ENCODE data around the gene GUCY1A2.
"Not testable (repeated sequence)": the region's sequence is repeated elsewhere in the genome, so short reads cannot be mapped to it uniquely, and the experiment has no call there.

Gene GUCY1A2

GRCh38 chr11:107018219-107018901 is at the start of gene GUCY1A2:
Gene GUCY1A2 (minus strand): TSS chr11:107018476. CDS start chr11:107018055, 421 bp downstream.
- DNase-seq: no peak

DNA sequence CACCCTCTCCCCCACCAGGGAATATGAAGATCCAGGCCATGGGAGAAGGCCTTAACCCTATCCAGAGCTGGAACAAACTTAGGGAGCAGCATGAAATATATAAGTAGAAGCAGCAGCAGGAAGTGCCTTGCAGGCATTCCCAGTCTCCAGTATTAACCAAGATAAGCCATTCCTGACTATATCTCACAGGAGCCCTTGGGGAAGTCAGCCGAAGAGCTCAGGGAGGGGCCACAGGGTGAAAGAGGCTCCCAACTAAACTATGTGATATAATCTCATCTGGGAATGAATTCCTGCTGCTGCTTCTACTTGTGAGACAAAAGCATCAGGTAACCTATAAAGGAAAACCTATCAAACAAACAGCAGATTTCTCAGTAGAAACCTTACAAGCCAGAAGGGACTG is 36.1 kb upstream of the GUCY1A2 start:
- DNase-seq: no peak

- DNase-seq: not testable (repeated sequence)
These were observed 33.1 kb upstream of the GUCY1A2 start for GRCh38 chr11:107051332-107051731.

GRCh38 chr11:107050899-107051298 is 32.6 kb upstream of the GUCY1A2 start:
- DNase-seq: not testable (repeated sequence)

- no peak for DNase-seq
These were observed 31.8 kb upstream of the GUCY1A2 start for GRCh38 chr11:107050121-107050520.

GRCh38 chr11:107044503-107044902 is 26.2 kb upstream of the GUCY1A2 start:
- DNase-seq: no peak

DNA sequence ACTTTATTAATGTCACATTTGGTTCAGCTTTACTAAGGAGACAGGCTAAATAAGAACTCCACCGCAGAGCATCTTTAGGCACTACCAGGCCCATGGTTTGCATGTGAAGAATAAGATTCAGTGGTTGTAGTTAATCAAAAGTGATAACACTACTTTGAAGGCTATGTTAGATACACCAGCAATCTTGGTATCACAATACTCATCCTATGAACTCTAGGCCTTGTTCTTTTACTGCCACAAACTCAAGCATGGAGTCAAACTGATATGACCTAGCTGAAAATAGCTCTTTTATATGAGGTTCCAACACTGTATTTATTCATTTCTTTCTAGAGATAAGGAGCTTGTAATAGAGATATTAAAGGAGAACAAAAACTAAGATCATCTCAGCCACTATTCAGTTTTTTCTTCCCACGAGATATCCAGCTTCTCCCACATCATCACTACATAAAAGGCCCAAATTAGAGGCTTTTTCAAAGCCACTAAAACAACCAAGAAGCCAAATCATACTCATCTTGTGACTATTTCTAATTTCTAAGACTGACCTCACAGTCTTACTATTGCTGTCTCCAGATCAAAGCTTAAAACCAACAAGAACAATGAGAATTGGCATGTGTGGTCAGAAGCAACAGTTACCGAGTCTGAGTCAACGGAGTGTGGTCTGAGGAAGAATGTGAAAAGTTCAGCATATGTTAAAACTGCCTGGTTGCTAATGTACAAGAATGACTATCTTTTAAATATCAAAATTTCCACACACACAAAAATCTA is 25.1 kb upstream of the GUCY1A2 start:
- no peak for DNase-seq

- DNase-seq: no peak
These were observed 24.5 kb upstream of the GUCY1A2 start for GRCh38 chr11:107042748-107043147.

DNA sequence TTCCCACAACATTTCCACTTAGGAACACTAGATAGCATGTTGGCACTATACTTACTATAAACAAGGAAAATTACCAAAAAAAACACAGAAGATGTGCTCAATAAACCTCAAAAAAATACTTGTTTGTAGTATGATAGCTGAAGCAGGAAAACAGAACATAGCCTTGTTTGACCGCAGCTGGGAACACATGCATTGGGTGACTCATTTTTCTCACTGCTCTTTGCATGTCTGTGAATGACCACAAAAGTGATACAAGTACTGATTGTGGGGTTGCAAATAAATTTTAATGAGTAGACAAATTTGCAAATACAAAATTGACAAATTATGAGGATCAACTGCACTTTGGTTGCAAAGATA is 22.8 kb upstream of the GUCY1A2 start:
- DNase-seq: no peak

DNA sequence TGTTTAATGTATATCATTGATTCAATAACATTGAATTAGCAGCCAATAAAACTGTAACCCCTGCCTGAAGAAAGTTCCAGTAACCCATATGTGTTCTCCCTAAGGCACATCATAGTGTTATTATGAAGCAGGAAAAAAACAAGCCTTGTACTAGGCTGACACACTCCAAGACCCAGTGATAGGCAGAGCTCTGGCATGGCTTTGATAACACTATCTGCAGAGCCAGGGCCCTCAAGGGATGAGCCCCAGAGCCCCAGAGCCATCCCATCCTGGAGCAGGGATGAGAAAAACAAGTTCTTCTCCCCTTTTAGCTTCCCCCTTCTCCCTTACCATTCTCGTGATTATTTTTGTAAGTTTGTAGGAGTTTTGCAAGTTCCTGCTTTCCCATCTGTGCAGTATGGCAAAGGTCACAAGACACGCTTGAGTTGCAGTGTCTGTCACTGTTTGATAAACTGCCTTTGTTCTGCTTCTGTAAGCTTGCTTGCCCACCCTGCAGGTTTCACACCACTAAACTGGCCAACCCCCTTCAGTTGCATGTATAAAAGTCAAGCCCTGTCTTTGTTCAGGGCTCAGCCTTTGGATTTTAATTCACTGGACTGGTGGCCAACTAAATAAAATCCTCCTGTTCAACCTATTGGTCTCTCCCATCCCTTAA is 22.3 kb upstream of the GUCY1A2 start:
- DNase-seq: no peak

GRCh38 chr11:107025673-107026072 is 7.4 kb upstream of the GUCY1A2 start:
- no peak for DNase-seq

DNA sequence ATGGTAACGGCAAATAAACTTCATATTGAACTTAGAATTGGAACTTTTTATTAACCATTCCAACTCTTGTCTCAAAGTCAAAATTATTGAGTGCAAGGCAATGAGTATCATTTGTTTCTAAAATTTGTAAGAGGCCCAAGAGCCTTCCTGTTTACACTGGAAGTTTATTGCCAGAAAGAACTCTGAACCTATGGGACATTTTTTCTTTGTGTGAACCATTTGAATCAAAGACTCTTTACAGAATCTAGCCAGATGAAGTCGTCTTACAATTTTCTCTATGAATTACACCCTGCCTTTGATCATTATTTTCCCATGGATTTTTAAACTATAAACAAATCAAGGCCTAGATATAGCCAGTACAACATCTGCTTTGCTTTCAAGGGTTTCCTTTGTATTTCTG is 2.3 kb upstream of the GUCY1A2 start:
- DNase-seq: no peak

DNA sequence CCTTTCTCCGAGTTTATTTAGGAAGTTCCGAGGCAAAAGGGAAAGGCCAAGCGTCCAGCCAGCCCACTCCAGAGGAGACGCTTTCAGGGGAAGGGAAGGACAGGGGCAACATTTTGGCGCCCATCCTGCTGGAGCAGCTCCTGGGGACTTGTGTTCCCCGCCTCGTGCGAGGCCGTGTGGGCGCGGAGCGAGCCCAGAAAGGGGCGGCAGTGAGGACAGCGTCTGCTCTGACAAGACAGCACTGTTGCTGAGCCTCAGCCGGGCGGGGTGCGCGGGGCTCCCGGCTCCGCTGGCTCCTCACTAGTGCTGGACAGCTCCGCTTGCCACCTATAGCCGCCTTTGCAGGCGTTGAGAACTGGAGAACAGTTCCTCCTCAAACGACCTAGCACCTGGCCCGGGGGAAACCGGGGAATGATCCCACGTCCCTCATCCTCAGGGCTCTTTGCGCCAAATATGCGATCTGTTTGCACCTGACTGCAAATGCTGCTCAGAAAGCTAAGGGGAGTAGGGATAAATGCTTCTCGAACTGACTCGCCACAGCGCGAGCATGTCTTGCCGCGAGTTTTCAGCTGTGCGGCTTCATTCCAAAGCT is 722 bp upstream of the GUCY1A2 start:
- DNase-seq: no peak

GRCh38 chr11:107017433-107018218 is 650 bp downstream of the GUCY1A2 start:
- no peak for DNase-seq

DNA sequence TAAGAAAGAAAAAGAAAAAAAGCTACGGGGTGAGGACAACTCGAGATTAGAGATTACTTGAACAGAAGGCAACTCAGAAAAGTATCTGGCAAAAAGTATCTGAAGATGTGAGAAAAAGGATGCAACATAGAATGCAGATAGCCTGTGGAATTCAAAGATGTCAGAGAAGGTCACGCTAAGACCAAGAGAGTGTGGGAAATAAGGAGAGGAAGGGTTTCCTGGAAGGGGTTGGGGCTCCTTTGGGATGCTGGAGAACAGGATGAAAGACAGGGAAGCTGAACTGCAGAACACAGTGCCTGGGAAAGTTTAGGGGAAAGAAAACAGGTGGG is 1.2 kb downstream of the GUCY1A2 start:
- DNase-seq: no peak

DNA sequence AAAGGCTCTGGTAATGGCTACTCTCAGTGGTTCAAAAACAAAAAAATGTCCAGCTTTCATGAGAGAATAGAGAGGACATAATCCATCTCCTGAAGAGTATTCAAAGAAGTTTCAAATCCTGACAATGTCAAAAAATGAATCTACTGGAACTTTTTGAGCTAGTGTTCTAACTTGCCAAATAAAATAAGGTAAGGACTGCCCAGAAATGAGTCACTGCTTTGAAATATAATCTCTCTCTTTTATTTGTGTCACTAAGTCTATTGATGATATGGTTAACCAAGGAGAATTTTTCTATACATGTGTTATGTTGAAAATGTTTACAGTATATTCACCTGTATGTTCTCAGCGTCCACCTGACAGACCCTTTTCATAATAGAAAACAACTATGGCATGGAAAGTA is 3.4 kb downstream of the GUCY1A2 start:
- no peak for DNase-seq

GRCh38 chr11:107011977-107012376 is 6.3 kb downstream of the GUCY1A2 start:
- DNase-seq: no peak

DNA sequence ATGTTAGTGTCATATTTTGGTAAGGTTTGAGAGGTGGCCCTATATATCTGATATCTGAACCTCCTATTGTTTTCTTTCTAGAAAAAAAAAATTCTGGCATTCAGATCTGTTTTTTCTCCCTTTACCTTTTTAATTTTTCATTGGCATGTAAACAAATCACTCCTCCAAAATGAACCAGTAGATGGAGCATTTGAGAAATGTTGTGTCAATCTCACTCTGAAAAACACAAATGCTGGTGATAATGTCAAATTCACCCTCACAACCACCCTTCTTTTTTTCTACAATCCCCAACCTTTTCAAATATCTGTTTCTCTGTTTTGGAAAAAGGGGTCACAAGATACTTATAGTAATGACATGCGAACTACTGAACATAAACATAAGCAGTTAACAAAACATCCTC is 9.1 kb downstream of the GUCY1A2 start:
- no peak for DNase-seq

- DNase-seq: no peak
These were observed 12.0 kb downstream of the GUCY1A2 start for GRCh38 chr11:107006076-107006833.

DNA sequence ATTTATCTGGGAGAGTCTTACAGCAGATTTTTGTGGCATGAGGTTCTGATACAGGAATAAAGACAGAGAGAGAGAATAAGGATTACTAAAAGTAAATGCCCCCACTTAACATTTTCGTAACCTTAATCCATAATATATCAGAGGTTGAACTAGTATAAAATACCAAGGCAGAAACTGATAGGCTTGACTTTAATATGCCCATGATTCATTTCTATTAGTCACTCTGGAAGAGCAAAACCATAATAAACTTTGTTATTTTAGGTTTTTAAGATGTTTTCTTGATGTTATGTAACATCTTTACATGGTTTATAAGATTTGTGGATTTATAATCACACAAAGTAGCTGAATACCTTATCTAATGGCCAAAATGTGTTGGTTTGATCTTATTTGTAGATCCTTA is 19.1 kb downstream of the GUCY1A2 start:
- no peak for DNase-seq

- DNase-seq: no peak
These were observed 19.4 kb downstream of the GUCY1A2 start for GRCh38 chr11:106998916-106999188.

DNA sequence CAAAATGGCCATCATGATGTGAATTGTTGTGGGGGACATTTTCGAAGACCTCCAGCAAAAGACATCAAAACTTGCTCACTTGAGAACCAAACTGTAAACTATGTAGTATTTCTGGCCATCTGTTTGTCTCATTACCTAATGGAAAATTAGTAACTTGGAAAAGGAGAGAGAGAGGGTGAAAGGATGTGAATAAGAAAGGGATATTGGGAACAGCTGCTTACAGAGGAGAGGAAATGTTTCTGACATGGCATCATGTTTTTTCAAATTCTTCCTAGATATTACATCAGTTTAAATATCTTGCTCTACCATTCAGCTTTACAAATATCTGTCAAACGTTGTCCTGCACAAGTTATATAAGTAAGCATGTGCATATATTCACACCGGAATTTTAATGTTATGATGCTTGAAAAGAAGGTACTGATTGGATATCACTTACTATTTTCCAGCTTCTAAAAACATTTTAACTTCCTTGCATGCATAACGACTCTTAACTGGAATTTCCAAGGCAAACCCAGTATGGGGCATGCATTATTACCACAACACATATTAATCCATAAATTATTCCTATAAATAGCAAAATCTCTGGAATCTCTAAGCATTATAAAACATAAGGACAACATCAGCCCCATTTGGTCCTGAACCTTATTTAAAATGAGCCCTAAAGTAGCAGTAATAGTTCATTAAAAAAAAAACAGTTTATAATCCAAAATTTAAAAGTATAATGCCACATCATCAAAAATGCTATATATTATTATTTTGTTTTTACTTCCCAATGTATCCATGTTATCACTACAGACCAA is 20.0 kb downstream of the GUCY1A2 start:
- no peak for DNase-seq

Measured in bone marrow (tissue), 2 donors.